ENCODE results near the gene DYNC2H1. TPM values are rescaled to one million over a fixed set of nuclear protein-coding genes. Genes with fewer than 3 reads are reported as not detected.

The DYNC2H1 gene
- polyA plus RNA-seq, 3 donors from 2014 or later: 0.93 to 2.0 (median 1.0) TPM

DNA sequence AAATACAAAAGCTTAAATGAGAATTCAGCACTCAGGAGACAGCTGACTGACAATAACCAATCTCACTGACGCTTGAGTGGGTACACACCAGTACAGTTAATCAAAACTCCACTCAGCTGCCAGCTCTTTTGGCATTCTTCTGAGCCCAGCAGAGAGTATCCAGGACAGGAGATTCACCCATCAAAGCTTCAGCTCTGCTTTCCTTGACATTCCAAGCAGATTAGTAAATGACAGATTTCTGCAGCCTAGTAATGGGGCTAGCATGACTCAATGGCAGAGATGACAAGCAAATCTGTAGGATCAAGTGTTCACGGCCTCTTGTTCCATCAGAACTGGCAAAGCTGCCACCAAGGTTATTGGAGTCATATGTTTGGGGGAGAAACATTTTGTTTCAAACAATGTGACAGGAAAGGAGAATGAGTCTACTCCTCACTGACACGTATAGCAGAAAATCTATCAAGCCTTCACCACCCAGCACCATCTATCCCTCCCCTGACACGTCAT, 420.0 kb downstream of the DYNC2H1 start:
- Mint-ChIP-seq H3K4me3 (no peak overlapping the region), H3K9me3 (peaks cover 0 to 7% (median 0%) of the 10 kb centered on the region in 6 donors), H3K36me3 (no peaks in the 10 kb centered on the region), H3K27ac (no peak overlapping the region), H3K27me3 (ENCODE audit: low read depth in 3 of 3) (peaks cover 0 to 9% (median 0%) of the 10 kb centered on the region in 3 donors), H3K4me1 (no peaks in the 10 kb centered on the region)
- no peak for DNase-seq

Other genes starting within 250 kb of the DYNC2H1 start
- gene MMP12, start 234.4 kb upstream of the DYNC2H1 start, polyA plus RNA-seq: not detected
- not detected for gene MMP13, start 153.7 kb upstream of the DYNC2H1 start, polyA plus RNA-seq
- 10 to 100 TPM; 26.1 to 34.4 (median 26.9) TPM for gene DCUN1D5, start 17.3 kb upstream of the DYNC2H1 start, polyA plus RNA-seq